ENCODE measurements around the gene AAMP.

Gene AAMP

DNA sequence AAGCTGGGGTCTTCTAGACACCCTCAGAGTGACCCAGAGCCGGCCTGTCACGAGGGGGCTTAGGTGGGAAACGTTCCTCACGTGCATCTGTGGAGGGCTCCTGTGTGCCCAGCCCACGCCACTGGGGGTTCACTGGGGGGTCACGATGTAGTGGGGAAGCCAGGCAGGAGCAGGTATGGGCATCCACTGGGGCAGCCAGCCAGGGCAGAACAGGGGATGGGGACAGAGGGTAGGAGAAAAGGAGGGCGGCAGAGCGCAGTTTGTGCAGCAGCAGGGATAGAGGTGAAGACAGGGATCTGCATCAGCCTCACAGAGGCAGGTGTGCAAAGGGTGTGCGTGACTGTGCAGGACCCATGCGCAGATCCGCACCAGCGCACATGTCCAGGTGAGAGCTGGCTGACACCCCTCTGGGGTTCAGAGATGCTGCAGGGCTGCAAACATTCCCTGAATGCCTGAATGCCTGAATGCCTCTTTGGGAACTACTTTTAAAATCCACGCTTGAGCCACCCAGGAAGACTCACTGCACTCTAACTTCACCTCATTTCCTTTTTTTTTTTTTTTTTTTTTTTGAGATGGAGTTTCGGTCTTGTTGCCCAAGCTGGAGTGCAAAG is 10.4 kb upstream of the AAMP start:
- H3K36me3 ChIP-seq (ENCODE audit: control insufficient read depth, insufficient read depth, low read length) = peaks cover 31% of the 10 kb centered on the region
- DNase-seq (ENCODE audit: extremely low read depth, insufficient read length) = no peak
- TF ChIP-seq, protein P1, sequence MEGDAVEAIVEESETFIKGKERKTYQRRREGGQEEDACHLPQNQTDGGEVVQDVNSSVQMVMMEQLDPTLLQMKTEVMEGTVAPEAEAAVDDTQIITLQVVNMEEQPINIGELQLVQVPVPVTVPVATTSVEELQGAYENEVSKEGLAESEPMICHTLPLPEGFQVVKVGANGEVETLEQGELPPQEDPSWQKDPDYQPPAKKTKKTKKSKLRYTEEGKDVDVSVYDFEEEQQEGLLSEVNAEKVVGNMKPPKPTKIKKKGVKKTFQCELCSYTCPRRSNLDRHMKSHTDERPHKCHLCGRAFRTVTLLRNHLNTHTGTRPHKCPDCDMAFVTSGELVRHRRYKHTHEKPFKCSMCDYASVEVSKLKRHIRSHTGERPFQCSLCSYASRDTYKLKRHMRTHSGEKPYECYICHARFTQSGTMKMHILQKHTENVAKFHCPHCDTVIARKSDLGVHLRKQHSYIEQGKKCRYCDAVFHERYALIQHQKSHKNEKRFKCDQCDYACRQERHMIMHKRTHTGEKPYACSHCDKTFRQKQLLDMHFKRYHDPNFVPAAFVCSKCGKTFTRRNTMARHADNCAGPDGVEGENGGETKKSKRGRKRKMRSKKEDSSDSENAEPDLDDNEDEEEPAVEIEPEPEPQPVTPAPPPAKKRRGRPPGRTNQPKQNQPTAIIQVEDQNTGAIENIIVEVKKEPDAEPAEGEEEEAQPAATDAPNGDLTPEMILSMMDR (IDR thresholded peaks at IDR 0.05; ENCODE audit: insufficient read depth, low read length, poor library complexity, severe bottlenecking) = no peak
- H3K27me3 ChIP-seq (replicated peaks; ENCODE audit: control insufficient read depth, insufficient read depth, low read length) = no peaks in the 10 kb centered on the region
- H3K4me3 ChIP-seq (replicated peaks; ENCODE audit: low read depth, low read length) = no peak overlapping the region

DNA sequence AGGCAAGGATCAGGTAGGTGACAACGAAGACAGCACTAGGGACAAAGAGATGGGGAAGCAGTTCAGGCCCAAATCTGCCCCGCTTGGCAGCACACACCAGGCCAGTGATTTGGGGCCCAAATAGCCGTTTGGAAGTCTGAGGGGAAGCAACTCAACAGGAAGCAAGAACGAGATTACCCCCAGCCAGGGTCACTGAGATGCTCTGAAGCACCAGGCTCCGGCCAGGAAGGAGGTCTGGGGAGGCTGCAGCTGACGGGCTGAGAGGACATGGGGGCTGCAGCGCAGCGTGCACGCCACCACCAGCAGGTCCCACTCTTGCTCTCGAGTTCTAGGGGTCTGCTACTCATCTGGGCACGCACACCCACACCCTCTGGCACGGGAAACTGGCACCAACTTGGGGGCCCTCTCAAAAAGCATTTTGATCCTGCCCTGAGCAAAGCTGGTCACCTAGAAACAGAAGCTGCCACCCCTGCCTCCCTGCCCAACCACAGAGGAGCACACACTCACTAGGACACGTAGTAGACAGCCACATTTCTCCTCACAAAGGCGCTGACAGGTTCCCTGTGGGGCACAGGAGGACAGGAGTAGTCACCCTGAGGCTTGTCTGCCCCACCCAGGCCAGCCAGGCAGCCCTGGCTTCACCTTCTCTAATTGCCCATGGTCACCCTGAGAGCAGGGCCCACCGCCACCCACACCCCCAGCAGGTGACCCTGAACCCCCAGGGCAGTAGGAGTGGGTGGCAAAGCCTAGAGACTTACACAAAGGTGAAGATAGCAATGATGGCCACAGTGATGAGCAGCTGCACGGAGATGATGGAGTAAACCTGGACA is 8.8 kb upstream of the AAMP start:
- Histone ChIP-seq H3K4me3 (replicated peaks; ENCODE audit: low read depth, low read length) (no peak overlapping the region), H3K36me3 (ENCODE audit: control insufficient read depth, insufficient read depth, low read length) (peaks cover 33% of the 10 kb centered on the region), H3K27me3 (replicated peaks; ENCODE audit: control insufficient read depth, insufficient read depth, low read length) (no peaks in the 10 kb centered on the region)
- TF ChIP-seq, protein P1 (IDR thresholded peaks at IDR 0.05; ENCODE audit: insufficient read depth, low read length, poor library complexity, severe bottlenecking) = no peak
- no peak for DNase-seq (ENCODE audit: extremely low read depth, insufficient read length)

DNA sequence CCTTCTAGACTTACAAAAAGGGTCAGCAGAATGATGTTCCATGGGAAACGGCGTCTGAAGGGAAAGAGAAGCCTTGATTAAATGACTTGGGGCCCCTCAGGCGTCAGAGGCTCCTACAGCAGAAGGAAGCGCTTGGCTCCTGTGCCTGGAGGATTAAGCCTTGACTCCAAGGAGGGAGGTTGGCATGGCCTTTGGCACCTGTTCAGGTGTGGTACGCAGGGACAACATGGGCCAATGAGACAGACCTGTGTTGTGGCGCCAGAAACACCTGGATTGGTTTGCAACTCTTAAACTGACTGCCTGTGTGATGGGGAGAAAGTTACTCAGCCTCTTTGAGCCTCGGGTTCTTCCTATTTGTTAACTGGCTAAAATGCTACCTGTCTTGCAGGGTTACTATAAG is 8.0 kb upstream of the AAMP start:
- peaks cover 32% of the 10 kb centered on the region for H3K36me3 ChIP-seq (ENCODE audit: control insufficient read depth, insufficient read depth, low read length)
- H3K27me3 ChIP-seq (replicated peaks; ENCODE audit: control insufficient read depth, insufficient read depth, low read length) = no peaks in the 10 kb centered on the region
- no peak overlapping the region for H3K4me3 ChIP-seq (replicated peaks; ENCODE audit: low read depth, low read length)
- no peak for DNase-seq (ENCODE audit: extremely low read depth, insufficient read length)
- TF ChIP-seq, protein P1 (IDR thresholded peaks at IDR 0.05; ENCODE audit: insufficient read depth, low read length, poor library complexity, severe bottlenecking) = no peak

DNA sequence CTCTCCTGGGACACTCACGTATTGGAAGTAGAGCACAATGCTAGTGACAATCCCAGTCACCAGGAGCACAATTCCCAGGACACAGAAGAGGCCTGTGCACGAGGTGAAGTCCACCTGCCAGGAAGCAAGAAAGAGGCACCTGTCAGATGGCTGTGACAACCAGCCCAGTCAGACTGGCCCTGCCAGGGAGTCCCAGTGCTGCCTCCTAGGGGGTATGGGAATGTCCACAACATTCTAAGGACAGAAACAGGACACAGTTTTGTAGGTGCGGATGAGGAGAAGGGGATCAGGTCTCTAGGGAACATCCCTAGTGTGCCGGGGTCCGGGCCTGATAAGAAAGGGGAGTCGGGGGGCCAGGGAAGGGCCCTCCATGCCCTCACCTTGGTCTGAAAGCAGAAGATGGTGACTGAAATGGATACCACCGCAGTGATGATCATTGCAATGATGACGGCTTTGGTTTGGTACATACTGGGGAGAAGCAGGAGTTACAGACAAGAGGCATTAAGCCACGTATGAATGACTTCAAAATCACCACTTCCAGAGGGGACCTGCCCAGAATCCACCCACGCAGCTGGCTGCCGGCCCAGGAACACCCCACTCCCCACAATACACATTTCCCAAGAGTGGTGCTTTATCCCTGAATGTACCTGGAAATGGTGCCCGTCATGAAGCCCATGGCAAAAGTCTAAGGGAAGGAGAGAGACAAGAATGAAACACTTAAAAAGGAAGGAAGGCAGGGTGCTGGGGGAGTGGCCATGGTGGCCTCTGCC is 7.2 kb upstream of the AAMP start:
- TF ChIP-seq, protein P1 (IDR thresholded peaks at IDR 0.05; ENCODE audit: insufficient read depth, low read length, poor library complexity, severe bottlenecking) = no peak
- peaks cover 32% of the 10 kb centered on the region for H3K36me3 ChIP-seq (ENCODE audit: control insufficient read depth, insufficient read depth, low read length)

DNA sequence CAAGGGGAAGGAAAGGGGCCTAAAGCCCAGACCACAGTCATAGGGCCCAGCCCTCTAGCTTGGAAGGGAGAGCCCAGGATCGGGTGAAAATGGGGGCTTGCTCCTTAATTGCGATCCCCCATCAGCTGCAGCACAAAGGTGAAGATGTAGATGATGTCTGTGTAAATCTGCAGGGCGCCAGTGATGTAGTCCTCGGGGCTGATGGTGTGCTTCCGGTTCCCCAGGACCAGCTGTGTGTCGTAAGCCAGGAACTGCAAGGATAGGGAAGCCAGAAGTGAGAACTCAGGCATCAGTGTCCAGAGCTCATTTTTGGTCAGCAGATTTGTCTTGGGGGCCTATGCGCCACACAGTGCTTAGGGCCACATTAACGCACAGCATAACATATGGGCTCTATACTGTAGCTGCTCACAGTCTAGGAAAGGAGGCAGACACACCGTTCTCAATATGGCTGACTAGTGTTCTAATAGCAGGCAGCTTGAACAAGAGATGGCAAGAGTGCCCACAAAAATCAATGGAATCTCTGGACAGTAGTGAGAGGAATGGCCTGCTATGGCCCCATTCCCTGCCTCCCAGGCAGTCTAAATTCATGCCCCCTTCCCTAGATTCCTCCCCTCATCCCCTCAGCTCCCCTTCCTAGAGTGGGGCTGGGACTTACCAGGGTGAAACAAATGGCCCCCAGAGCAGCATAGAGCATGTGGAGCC is 5.6 kb upstream of the AAMP start:
- H3K36me3 ChIP-seq (ENCODE audit: control insufficient read depth, insufficient read depth, low read length) = peaks cover 29% of the 10 kb centered on the region
- TF ChIP-seq, protein P1 (IDR thresholded peaks at IDR 0.05; ENCODE audit: insufficient read depth, low read length, poor library complexity, severe bottlenecking) = no peak
- H3K27me3 ChIP-seq (replicated peaks; ENCODE audit: control insufficient read depth, insufficient read depth, low read length) = no peaks in the 10 kb centered on the region
- no peak overlapping the region for H3K4me3 ChIP-seq (replicated peaks; ENCODE audit: low read depth, low read length)
- DNase-seq (ENCODE audit: extremely low read depth, insufficient read length) = no peak

More for the DNA sequence above, 7.2 kb upstream of the AAMP start:
- H3K27me3 ChIP-seq (replicated peaks; ENCODE audit: control insufficient read depth, insufficient read depth, low read length) = no peaks in the 10 kb centered on the region
- no peak for DNase-seq (ENCODE audit: extremely low read depth, insufficient read length)
- no peak overlapping the region for H3K4me3 ChIP-seq (replicated peaks; ENCODE audit: low read depth, low read length)
